Chondrocyte (in vitro differentiated cells): ENCODE measurements around the gene PTCD2. TPM values are rescaled to one million over a fixed set of nuclear protein-coding genes. Genes with fewer than 3 reads are reported as not detected.
"Not testable (repeated sequence)": the region's sequence is repeated elsewhere in the genome, so short reads cannot be mapped to it uniquely, and the experiment has no call there.

Experiments
- DNase-seq: peaks from one replicate; pipeline ENCODE4 v3.0.0; 2021; ENCODE audit warnings: mixed read lengths, low spot score
- H3K27ac Mint-ChIP-seq: one replicate; pipeline ENCODE4 v1.8.0; 2021; ENCODE audit warnings: mild to moderate bottlenecking, moderate library complexity, mixed read lengths; ENCODE audit not compliant: unreplicated experiment
- H3K27me3 Mint-ChIP-seq: 2 replicates; pipeline ENCODE4 v1.8.0; 2021; ENCODE audit warnings: low read depth, mixed read lengths
- H3K36me3 Mint-ChIP-seq: 2 replicates; pipeline ENCODE4 v1.8.0; 2021; ENCODE audit warnings: low read depth, mixed read lengths
- H3K4me1 Mint-ChIP-seq: 2 replicates; pipeline ENCODE4 v1.8.0; 2021; ENCODE audit warnings: low read depth, mild to moderate bottlenecking, mixed read lengths
- H3K4me3 Mint-ChIP-seq: one replicate; pipeline ENCODE4 v1.8.0; 2021; ENCODE audit warnings: mild to moderate bottlenecking, moderate library complexity, mixed read lengths; ENCODE audit not compliant: unreplicated experiment
- H3K9me3 Mint-ChIP-seq: 2 replicates; pipeline ENCODE4 v1.8.0; 2021; ENCODE audit warnings: low read depth, mixed read lengths
- CTCF ChIP-seq: fragments of 200-600 bp; sonication (generic); IDR thresholded peaks from 2 replicates; pipeline ENCODE4 v1.5.0; 2021; ENCODE audit warnings: antibody characterized with exemption, mild to moderate bottlenecking, moderate library complexity
- total RNA-seq: library from RNA; stranded (reverse); gene quantifications from 3 replicates; pipeline ENCODE4 v1.2.1, GENCODE V29; 2021

The PTCD2 gene
- total RNA-seq, 1 donor from 2014 or later: 8.5 TPM

GRCh38 chr5:72314571-72315172 lies 5.5 kb upstream of the PTCD2 start:
- H3K4me1 Mint-ChIP-seq: peaks cover 18% of the 10 kb centered on the region
- DNase-seq: no peak
- H3K27me3 Mint-ChIP-seq: no peaks in the 10 kb centered on the region
- no peaks in the 10 kb centered on the region for H3K9me3 Mint-ChIP-seq
- TF ChIP-seq CTCF: peak; percentile 61
- H3K36me3 Mint-ChIP-seq: peaks cover 7% of the 10 kb centered on the region
- H3K4me3 Mint-ChIP-seq: no peak overlapping the region
- H3K27ac Mint-ChIP-seq: peak overlapping the region; percentile 36

GRCh38 chr5:72319435-72319975 lies 668 bp upstream of the PTCD2 start:
- Mint-ChIP-seq H3K27ac (peak overlapping the region; percentile 82), H3K4me1 (peaks cover 26% of the 10 kb centered on the region), H3K4me3 (peak overlapping the region; percentile 97)
- H3K36me3 Mint-ChIP-seq, H3K27me3 Mint-ChIP-seq, DNase-seq, H3K9me3 Mint-ChIP-seq: not testable (repeated sequence)

GRCh38 chr5:72324189-72324825 lies 4.1 kb downstream of the PTCD2 start:
- no peak for TF ChIP-seq CTCF
- DNase-seq: no peak
- Mint-ChIP-seq H3K4me1 (peaks cover 26% of the 10 kb centered on the region), H3K9me3 (no peaks in the 10 kb centered on the region), H3K27ac (no peak overlapping the region), H3K27me3 (no peaks in the 10 kb centered on the region), H3K4me3 (no peak overlapping the region), H3K36me3 (peaks cover 11% of the 10 kb centered on the region)

GRCh38 chr5:72325566-72326305 lies 5.6 kb downstream of the PTCD2 start:
- no peak for DNase-seq
- peaks cover 15% of the 10 kb centered on the region for H3K36me3 Mint-ChIP-seq
- no peak overlapping the region for H3K4me3 Mint-ChIP-seq
- no peak for TF ChIP-seq CTCF
- no peaks in the 10 kb centered on the region for H3K27me3 Mint-ChIP-seq
- no peaks in the 10 kb centered on the region for H3K9me3 Mint-ChIP-seq
- peaks cover 20% of the 10 kb centered on the region for H3K4me1 Mint-ChIP-seq
- peak overlapping the region; percentile 80 for H3K27ac Mint-ChIP-seq

- Mint-ChIP-seq H3K27ac (peak overlapping the region; percentile 80), H3K4me3 (no peak overlapping the region), H3K36me3 (peaks cover 18% of the 10 kb centered on the region), H3K27me3 (no peaks in the 10 kb centered on the region), H3K4me1 (peaks cover 16% of the 10 kb centered on the region), H3K9me3 (no peaks in the 10 kb centered on the region)
- TF ChIP-seq CTCF: no peak
- no peak for DNase-seq
These were observed 6.1 kb downstream of the PTCD2 start for GRCh38 chr5:72326306-72326649.
